ENCODE results near the gene CCDC88B.
A peak's percentile ranks its signal among the peaks of the same experiment; 100 is the strongest.

CCDC88B gene

GRCh38 chr11:64341429-64341828 is 1.4 kb downstream of the CCDC88B start:
- H3K9me3 Mint-ChIP-seq: no peaks in the 10 kb centered on the region
- H3K27me3 Mint-ChIP-seq (ENCODE audit: low read depth): peaks cover 15% of the 10 kb centered on the region
- no peak for TF ChIP-seq CTCF (IDR thresholded peaks at IDR 0.05; ENCODE audit: unreplicated experiment in 3 of 3)
- no peak overlapping the region for H3K27ac Mint-ChIP-seq
- peak overlapping the region in 2 of 3 experiments; percentile 62 to 72 for H3K4me3 Mint-ChIP-seq
- no peaks in the 10 kb centered on the region for H3K36me3 Mint-ChIP-seq (ENCODE audit: low read depth)
- peaks cover 7% of the 10 kb centered on the region for H3K4me1 Mint-ChIP-seq

GRCh38 chr11:64341851-64342791 is 2.1 kb downstream of the CCDC88B start:
- Mint-ChIP-seq H3K27me3 (ENCODE audit: low read depth) (peaks cover 15% of the 10 kb centered on the region), H3K36me3 (ENCODE audit: low read depth) (no peaks in the 10 kb centered on the region), H3K4me1 (peaks cover 7% of the 10 kb centered on the region), H3K27ac (no peak overlapping the region), H3K9me3 (no peaks in the 10 kb centered on the region), H3K4me3 (peak overlapping the region; percentile 58 to 76 (median 68))
- peak; percentile 23 to 54 (median 45) for TF ChIP-seq CTCF (IDR thresholded peaks at IDR 0.05; ENCODE audit: unreplicated experiment in 3 of 3)

GRCh38 chr11:64342869-64343745 is 3.1 kb downstream of the CCDC88B start:
- H3K4me1 Mint-ChIP-seq: peaks cover 7% of the 10 kb centered on the region
- H3K27ac Mint-ChIP-seq: no peak overlapping the region
- H3K36me3 Mint-ChIP-seq (ENCODE audit: low read depth): no peaks in the 10 kb centered on the region
- TF ChIP-seq CTCF (IDR thresholded peaks at IDR 0.05; ENCODE audit: unreplicated experiment in 3 of 3): no peak
- H3K4me3 Mint-ChIP-seq: peak overlapping the region in 2 of 3 experiments; percentile 12 to 37
- H3K27me3 Mint-ChIP-seq (ENCODE audit: low read depth): peaks cover 15% of the 10 kb centered on the region
- H3K9me3 Mint-ChIP-seq: no peaks in the 10 kb centered on the region

GRCh38 chr11:64343767-64344559 is 4.0 kb downstream of the CCDC88B start:
- H3K27ac Mint-ChIP-seq: no peak overlapping the region
- TF ChIP-seq CTCF (IDR thresholded peaks at IDR 0.05; ENCODE audit: unreplicated experiment in 3 of 3): peak in 1 of 3 experiments; percentile 28
- H3K9me3 Mint-ChIP-seq: no peaks in the 10 kb centered on the region
- peaks cover 16% of the 10 kb centered on the region for H3K27me3 Mint-ChIP-seq (ENCODE audit: low read depth)
- no peak overlapping the region for H3K4me3 Mint-ChIP-seq
- H3K4me1 Mint-ChIP-seq: peaks cover 12% of the 10 kb centered on the region
- H3K36me3 Mint-ChIP-seq (ENCODE audit: low read depth): no peaks in the 10 kb centered on the region

- no peaks in the 10 kb centered on the region for H3K36me3 Mint-ChIP-seq (ENCODE audit: low read depth)
- no peak overlapping the region for H3K4me3 Mint-ChIP-seq
- peaks cover 12% of the 10 kb centered on the region for H3K4me1 Mint-ChIP-seq
- H3K27me3 Mint-ChIP-seq (ENCODE audit: low read depth): peaks cover 10% of the 10 kb centered on the region
- TF ChIP-seq CTCF (IDR thresholded peaks at IDR 0.05; ENCODE audit: unreplicated experiment in 3 of 3): no peak
- H3K9me3 Mint-ChIP-seq: no peaks in the 10 kb centered on the region
- H3K27ac Mint-ChIP-seq: no peak overlapping the region
These were observed 4.8 kb downstream of the CCDC88B start for GRCh38 chr11:64344787-64345186.
